HCT116 (cell line): ENCODE measurements around the gene MAPKAPK3. TPM values are rescaled to one million over a fixed set of nuclear protein-coding genes. Genes with fewer than 3 reads are reported as not detected.
A peak's percentile ranks its signal among the peaks of the same experiment; 100 is the strongest.

Source experiments
- ATAC-seq: fragments of 200-7000 bp; cut with Tn5 transposase; 2 replicates; pipeline ENCODE4 v1.9.1; 2020; ENCODE audit warnings: mild to moderate bottlenecking, moderate library complexity
- BruUV-seq: library from RNA; stranded (reverse); fragments of 400-500 nt; replicated peaks from 2 replicates; lab custom pipeline; 2021; lab: Mats Ljungman, UMichigan
- CTCF ChIA-PET: fragments of 300-600 bp; sonication (Branson Sonifier 250); formaldehyde crosslinking; loops from one replicate; lab custom pipeline; 2021; ENCODE audit warnings: antibody characterized with exemption; lab: Charles Lee
- POLR2A ChIA-PET: fragments of 300-600, 350-600 bp; sonication (Branson Sonifier 250); formaldehyde crosslinking; loops from one replicate; lab custom pipeline; 2021; ENCODE audit warnings: antibody characterized with exemption; lab: Charles Lee
- RAD21 ChIA-PET, 2 experiments: fragments of 300-600 bp; sonication (Branson Sonifier 250); formaldehyde crosslinking; loops; one replicate each; lab custom pipeline; 2023; ENCODE audit warnings: low total read pairs in 2 of 2; ENCODE audit not compliant: uncharacterized antibody in 2 of 2, unreplicated experiment in 2 of 2, low non-redundant PET in 1 of 2; lab: Charles Lee
- DNase-seq: peaks from one replicate; pipeline ENCODE4 v3.0.0-alpha.2; 2010; ENCODE audit warnings: low read depth, low spot score
- H2AFZ ChIP-seq: fragments of 200-600 bp; shearing (Covaris generic), sonication (generic); 2 replicates; pipeline ENCODE4 v1.6.1; 2017; ENCODE audit warnings: low read depth, mixed run types, mixed read lengths, antibody characterized with exemption, low read length; ENCODE audit not compliant: poor library complexity, severe bottlenecking
- H3K27ac ChIP-seq: 2 replicates; pipeline ENCODE4 v1.5.1; 2012; ENCODE audit warnings: low read depth, low read length
- H3K27me3 ChIP-seq: fragments of 200-600 bp; sonication (generic); 2 replicates; pipeline ENCODE4 v1.6.1; 2016; ENCODE audit warnings: mixed run types, low read length, mixed read lengths; ENCODE audit not compliant: insufficient read depth
- H3K36me3 ChIP-seq, 2 experiments: fragments of 200-500 bp in 1 of 2; fragments of 200-600 bp in 1 of 2; sonication (Bioruptor generic) in 1 of 2; sonication (generic) in 1 of 2; 2 replicates each; pipeline versions ENCODE4 v1.5.1 to v1.6.1; 2014 to 2016; ENCODE audit warnings: low read length in 2 of 2, inconsistent platforms in 1 of 2, mixed read lengths in 1 of 2, mixed run types in 1 of 2; ENCODE audit not compliant: insufficient read depth in 2 of 2, control insufficient read depth in 1 of 2
- H3K4me1 ChIP-seq, 2 experiments: fragments of 200-600 bp in 1 of 2; sonication (generic) in 1 of 2; 2 replicates each; pipeline versions ENCODE4 v1.5.1 to v1.6.1; 2012 to 2017; ENCODE audit warnings: low read length in 2 of 2, inconsistent platforms in 1 of 2, mild to moderate bottlenecking in 1 of 2, mixed read lengths in 1 of 2, mixed run types in 1 of 2, moderate library complexity in 1 of 2; ENCODE audit not compliant: insufficient read depth in 2 of 2, control insufficient read depth in 1 of 2
- H3K4me2 ChIP-seq: fragments of 200-600 bp; sonication (generic); 2 replicates; pipeline ENCODE4 v1.6.1; 2017; ENCODE audit warnings: mixed run types, low read length, mixed read lengths
- H3K4me3 ChIP-seq, 2 experiments: fragments of 200-600 bp in 1 of 2; sonication (generic) in 1 of 2; replicated peaks in 1 of 2; 2 replicates each; pipeline ENCODE4 v1.5.1; 2011 to 2016; ENCODE audit warnings: low read length in 2 of 2, control low read depth in 1 of 2, low read depth in 1 of 2, mild to moderate bottlenecking in 1 of 2, mixed read lengths in 1 of 2, mixed run types in 1 of 2
- H3K79me2 ChIP-seq: fragments of 200-600 bp; sonication (generic); 2 replicates; pipeline ENCODE4 v1.6.1; 2017; ENCODE audit warnings: mild to moderate bottlenecking, mixed run types, low read length, moderate library complexity, mixed read lengths; ENCODE audit not compliant: insufficient read depth
- H3K9ac ChIP-seq: fragments of 200-600 bp; sonication (generic); 2 replicates; pipeline ENCODE4 v1.6.1; 2016; ENCODE audit warnings: low read length, mixed read lengths
- H3K9me2 ChIP-seq: fragments of 200-600 bp; sonication (generic), shearing (Covaris generic); 2 replicates; pipeline ENCODE4 v1.6.1; 2017; ENCODE audit warnings: mixed run types, mild to moderate bottlenecking, moderate library complexity; ENCODE audit not compliant: insufficient read depth
- H3K9me3 ChIP-seq, 2 experiments: fragments of 200-500 bp in 1 of 2; fragments of 200-600 bp in 1 of 2; sonication (Bioruptor generic) in 1 of 2; sonication (generic) in 1 of 2; 2 replicates each; pipeline ENCODE4 v1.6.1; 2014 to 2017; ENCODE audit warnings: low read length in 2 of 2, mixed read lengths in 2 of 2, inconsistent platforms in 1 of 2, low read depth in 1 of 2, mild to moderate bottlenecking in 1 of 2, mixed run types in 1 of 2, moderate library complexity in 1 of 2; ENCODE audit not compliant: control insufficient read depth in 1 of 2, insufficient read depth in 1 of 2
- H4K20me1 ChIP-seq: fragments of 200-600 bp; sonication (generic), shearing (Covaris generic); 2 replicates; pipeline ENCODE4 v1.6.1; 2017; ENCODE audit warnings: mixed run types, mild to moderate bottlenecking, moderate library complexity; ENCODE audit not compliant: insufficient read depth
- CBX3 ChIP-seq: IDR thresholded peaks from 2 replicates; pipeline ENCODE4 v1.6.1; 2012; ENCODE audit warnings: low read depth
- CEBPB ChIP-seq: IDR thresholded peaks from 2 replicates; pipeline ENCODE4 v1.6.1; 2012; ENCODE audit warnings: low read depth
- EGR1 ChIP-seq: IDR thresholded peaks from 2 replicates; pipeline ENCODE4 v1.6.1; 2012; ENCODE audit warnings: low read depth
- ELF1 ChIP-seq: IDR thresholded peaks from 2 replicates; pipeline ENCODE4 v1.6.1; 2012; ENCODE audit warnings: low read depth, borderline replicate concordance
- EZH2phosphoT487 ChIP-seq: fragments of 200-600 bp; IDR thresholded peaks from 2 replicates; pipeline ENCODE4 v1.6.1; 2018; ENCODE audit warnings: antibody characterized with exemption, borderline replicate concordance
- FOSL1 ChIP-seq: IDR thresholded peaks from 2 replicates; pipeline ENCODE4 v1.6.1; 2012; ENCODE audit warnings: low read depth
- JUND ChIP-seq: IDR thresholded peaks from 2 replicates; pipeline ENCODE4 v1.6.1; 2012
- POLR2A ChIP-seq: IDR thresholded peaks from 2 replicates; pipeline ENCODE4 v1.7.0; 2011; ENCODE audit warnings: borderline replicate concordance; ENCODE audit not compliant: insufficient read depth, insufficient read length; ENCODE audit errors: extremely low read depth
- POLR2AphosphoS5 ChIP-seq: IDR thresholded peaks from 2 replicates; pipeline ENCODE4 v1.6.1; 2011; ENCODE audit warnings: mild to moderate bottlenecking, low read depth, low read length, moderate library complexity
- RAD21 ChIP-seq: IDR thresholded peaks from 2 replicates; pipeline ENCODE4 v1.6.1; 2012; ENCODE audit warnings: low read depth, mild to moderate bottlenecking
- SP1 ChIP-seq: IDR thresholded peaks from 2 replicates; pipeline ENCODE4 v1.6.1; 2012; ENCODE audit warnings: low read depth
- SRF ChIP-seq: IDR thresholded peaks from 2 replicates; pipeline ENCODE4 v1.6.1; 2012; ENCODE audit warnings: low read depth
- YY1 ChIP-seq: IDR thresholded peaks from 2 replicates; pipeline ENCODE4 v1.6.1; 2011; ENCODE audit warnings: low read length, low read depth, moderate library complexity, mild to moderate bottlenecking; ENCODE audit not compliant: insufficient replicate concordance; ENCODE audit errors: extremely low read depth
- ZBTB33 ChIP-seq: IDR thresholded peaks from 2 replicates; pipeline ENCODE4 v1.6.1; 2011; ENCODE audit warnings: mild to moderate bottlenecking, low read length, moderate library complexity; ENCODE audit not compliant: insufficient replicate concordance; ENCODE audit errors: extremely low read depth
- ZFX ChIP-seq: fragments of 450-650 bp; IDR thresholded peaks from 2 replicates; pipeline ENCODE4 v1.6.1; 2017
- ZNF274 ChIP-seq: fragments of 200-500 bp; sonication (Bioruptor generic); IDR thresholded peaks from 2 replicates; pipeline ENCODE4 v1.6.1; 2014; ENCODE audit warnings: mild to moderate bottlenecking, low read depth, low read length, inconsistent platforms
- intact Hi-C: fragments of 100-400 bp; cut with micrococcal nuclease; formaldehyde crosslinking; loops from 2 replicates; pipeline ENCODE4 v1.10.0; 2022
- total RNA-seq: library from RNA; stranded (reverse); gene quantifications from one replicate; pipeline ENCODE4 v1.2.1, GENCODE V29; 2021; ENCODE audit not compliant: unreplicated experiment
- TF ChIP-seq, protein P1 (sequence below): IDR thresholded peaks from 2 replicates; pipeline ENCODE4 v1.6.1; 2012
- TF ChIP-seq, protein P2 (sequence below): IDR thresholded peaks from 2 replicates; pipeline ENCODE4 v1.6.1; 2012; ENCODE audit warnings: low read depth

MAPKAPK3 gene
- total RNA-seq, 1 experiment from 2014 or later = 87.3 TPM

DNA sequence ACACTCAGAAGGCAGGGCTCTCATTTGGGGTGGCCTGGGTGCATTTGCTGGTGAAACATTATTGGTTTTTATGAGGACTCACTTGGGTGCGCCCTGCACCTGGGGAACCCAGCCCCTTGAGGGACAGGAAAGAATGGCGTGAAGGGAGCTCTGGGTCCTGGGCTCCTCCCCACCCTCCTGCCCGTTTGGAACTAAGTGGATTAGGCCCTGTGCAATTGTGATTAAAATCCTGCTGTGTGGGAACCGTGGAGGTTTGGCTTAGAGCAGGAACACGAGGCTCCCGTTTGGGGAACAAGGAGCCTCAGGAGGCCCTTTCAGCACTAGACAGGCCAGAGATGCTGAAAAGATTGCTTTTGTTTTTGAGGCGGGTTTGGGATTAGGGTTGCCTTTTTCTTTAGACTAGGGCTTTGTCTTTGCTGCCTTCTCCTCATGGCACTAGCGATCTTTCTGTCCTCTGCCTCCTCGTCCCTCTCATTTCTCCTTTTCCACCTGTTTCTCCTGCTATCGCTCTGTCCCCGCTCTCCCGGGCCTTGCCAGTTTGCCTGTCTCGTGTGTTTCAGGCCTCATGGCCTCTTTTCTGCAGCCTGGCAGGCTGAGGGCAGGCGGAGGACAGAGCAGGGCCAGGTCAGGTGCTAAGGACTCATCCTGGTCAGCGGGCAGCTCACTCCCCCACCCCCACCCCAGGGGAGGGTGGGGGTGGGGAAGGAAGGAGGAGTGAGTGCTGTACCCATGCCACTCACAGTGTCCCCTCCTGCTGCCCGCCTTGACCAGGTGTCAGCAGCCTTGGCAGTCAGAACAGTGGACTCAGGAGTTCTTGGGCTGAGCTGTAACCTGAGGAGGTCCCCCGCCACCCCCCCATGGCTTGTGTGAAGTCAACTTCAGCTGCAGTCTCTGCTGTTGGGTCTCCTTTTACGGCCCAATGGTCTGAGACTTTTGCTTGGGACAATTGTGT, 8.6 kb downstream of the MAPKAPK3 start:
- Histone ChIP-seq H3K9me3 (no peaks in the 10 kb centered on the region), H3K4me3 (peak overlapping the region in 1 of 2 experiments; percentile 29; a peak in 2 of 4 replicates), H3K36me3 (peaks cover 0 to 10% of the 10 kb centered on the region in 2 experiments; a peak in 1 of 4 replicates), H3K9me2 (no peaks in the 10 kb centered on the region), H4K20me1 (no peaks in the 10 kb centered on the region), H2AFZ (no peak overlapping the region), H3K27me3 (no peaks in the 10 kb centered on the region), H3K9ac (peak overlapping the region; percentile 47), H3K4me2 (peak overlapping the region; percentile 75), H3K27ac (peak overlapping the region; percentile 87), H3K79me2 (peaks cover 90% of the 10 kb centered on the region), H3K4me1 (peaks cover 64 to 87% of the 10 kb centered on the region in 2 experiments)
- ChIA-PET POLR2A (interaction anchor here (2.4 kb wide), 1 partner anchor 27 kb away, joined by 8 read pairs; no protein-coding TSS in a partner anchor), CTCF (interaction anchor here (0.6 to 2.5 kb wide), 6 partner anchors 9 to 747 kb away, joined by 3 to 18 read pairs (median 6); partner anchors contain the start of gene MAPKAPK3), RAD21 (interaction anchor here in 1 of 2 experiments (0.9 kb wide), 1 partner anchor 10 kb away, joined by 3 read pairs; no protein-coding TSS in a partner anchor)
- no peak for TF ChIP-seq ELF1
- TF ChIP-seq EGR1 = no peak
- no peak for TF ChIP-seq CBX3
- TF ChIP-seq RAD21 = no peak
- no peak for TF ChIP-seq YY1
- no peak for TF ChIP-seq ZBTB33
- no peak for TF ChIP-seq FOSL1
- TF ChIP-seq ZFX = no peak
- no peak for TF ChIP-seq CEBPB
- no peak for TF ChIP-seq POLR2A
- TF ChIP-seq JUND = no peak
- no peak for TF ChIP-seq SP1
- no peak for TF ChIP-seq EZH2phosphoT487
- TF ChIP-seq, protein P1, sequence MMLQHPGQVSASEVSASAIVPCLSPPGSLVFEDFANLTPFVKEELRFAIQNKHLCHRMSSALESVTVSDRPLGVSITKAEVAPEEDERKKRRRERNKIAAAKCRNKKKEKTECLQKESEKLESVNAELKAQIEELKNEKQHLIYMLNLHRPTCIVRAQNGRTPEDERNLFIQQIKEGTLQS = no peak
- TF ChIP-seq ZNF274 = no peak
- TF ChIP-seq POLR2AphosphoS5 = no peak
- TF ChIP-seq, protein P2, sequence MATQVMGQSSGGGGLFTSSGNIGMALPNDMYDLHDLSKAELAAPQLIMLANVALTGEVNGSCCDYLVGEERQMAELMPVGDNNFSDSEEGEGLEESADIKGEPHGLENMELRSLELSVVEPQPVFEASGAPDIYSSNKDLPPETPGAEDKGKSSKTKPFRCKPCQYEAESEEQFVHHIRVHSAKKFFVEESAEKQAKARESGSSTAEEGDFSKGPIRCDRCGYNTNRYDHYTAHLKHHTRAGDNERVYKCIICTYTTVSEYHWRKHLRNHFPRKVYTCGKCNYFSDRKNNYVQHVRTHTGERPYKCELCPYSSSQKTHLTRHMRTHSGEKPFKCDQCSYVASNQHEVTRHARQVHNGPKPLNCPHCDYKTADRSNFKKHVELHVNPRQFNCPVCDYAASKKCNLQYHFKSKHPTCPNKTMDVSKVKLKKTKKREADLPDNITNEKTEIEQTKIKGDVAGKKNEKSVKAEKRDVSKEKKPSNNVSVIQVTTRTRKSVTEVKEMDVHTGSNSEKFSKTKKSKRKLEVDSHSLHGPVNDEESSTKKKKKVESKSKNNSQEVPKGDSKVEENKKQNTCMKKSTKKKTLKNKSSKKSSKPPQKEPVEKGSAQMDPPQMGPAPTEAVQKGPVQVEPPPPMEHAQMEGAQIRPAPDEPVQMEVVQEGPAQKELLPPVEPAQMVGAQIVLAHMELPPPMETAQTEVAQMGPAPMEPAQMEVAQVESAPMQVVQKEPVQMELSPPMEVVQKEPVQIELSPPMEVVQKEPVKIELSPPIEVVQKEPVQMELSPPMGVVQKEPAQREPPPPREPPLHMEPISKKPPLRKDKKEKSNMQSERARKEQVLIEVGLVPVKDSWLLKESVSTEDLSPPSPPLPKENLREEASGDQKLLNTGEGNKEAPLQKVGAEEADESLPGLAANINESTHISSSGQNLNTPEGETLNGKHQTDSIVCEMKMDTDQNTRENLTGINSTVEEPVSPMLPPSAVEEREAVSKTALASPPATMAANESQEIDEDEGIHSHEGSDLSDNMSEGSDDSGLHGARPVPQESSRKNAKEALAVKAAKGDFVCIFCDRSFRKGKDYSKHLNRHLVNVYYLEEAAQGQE = no peak
- TF ChIP-seq SRF = no peak
- intact Hi-C loops = no loop called here
- ATAC-seq (no peak), DNase-seq (no peak)
- no TSS peak for BruUV-seq
